Testis (tissue), 3 donors: ENCODE results near the gene SEMA5A. TPM values are rescaled to one million over a fixed set of nuclear protein-coding genes. Genes with fewer than 3 reads are reported as not detected.

ENCODE experiments used
- DNase-seq: peaks from one replicate; pipeline ENCODE4 v3.0.0-alpha.2; 2019
- H3K27ac ChIP-seq, 2 donors: fragments of 200-600 bp; sonication (generic); one replicate each; pipeline ENCODE4 v1.5.1; 2019
- H3K27me3 ChIP-seq: fragments of 200-600 bp; sonication (generic); one replicate; pipeline ENCODE4 v1.5.1; 2019
- H3K36me3 ChIP-seq: fragments of 200-600 bp; sonication (generic); one replicate; pipeline ENCODE4 v1.5.1; 2017; ENCODE audit warnings: low read depth; ENCODE audit errors: missing control alignments
- H3K4me1 ChIP-seq: fragments of 200-600 bp; sonication (generic); one replicate; pipeline ENCODE4 v1.5.1; 2019
- H3K4me3 ChIP-seq, 2 donors: fragments of 200-600 bp; sonication (generic); one replicate each; pipeline ENCODE4 v1.5.1; 2017 to 2019
- H3K9me3 ChIP-seq: fragments of 200-600 bp; sonication (generic); one replicate; pipeline ENCODE4 v1.5.1; 2017
- CTCF ChIP-seq, 3 experiments: fragments of 450-650 bp in 2 of 3; fragments of 200-600 bp in 1 of 3; sonication (generic) in 1 of 3; IDR thresholded peaks; one replicate each; pipeline ENCODE4 v1.5.1; 2016 to 2019; ENCODE audit warnings: antibody characterized with exemption in 3 of 3, mild to moderate bottlenecking in 2 of 3, moderate library complexity in 1 of 3
- POLR2A ChIP-seq: fragments of 450-650 bp; IDR thresholded peaks from one replicate; pipeline ENCODE4 v1.6.1; 2017; ENCODE audit warnings: antibody characterized with exemption, mild to moderate bottlenecking, moderate library complexity
- WGBS, 2 donors: methylation state at CpG; one replicate each; pipeline ENCODE4 v1.1.5; 2018; 5-methylcytosine and 5-hydroxymethylcytosine counted together
- intact Hi-C: fragments of 100-400 bp; cut with DNase I; formaldehyde crosslinking; loops from one replicate; pipeline ENCODE4 v1.15.1; 2023; ENCODE audit warnings: low total_unique reads
- polyA plus RNA-seq: library from polyadenylated mRNA; stranded (reverse); fragments of 350-450 nt; fragmentation: Illumina TruSeq; extraction: RNeasy Lipid Tissue Mini Kit (QIAGEN cat#74804); gene quantifications from one replicate; pipeline ENCODE4 v1.2.3, GENCODE V29; 2014; ENCODE audit warnings: low read depth, low replicate concordance; ENCODE audit not compliant: insufficient read depth
- total RNA-seq, 2 donors: library from RNA; depleted of rRNA; stranded (reverse); fragments of >200 nt; gene quantifications; one replicate each; pipeline ENCODE4 v1.2.3, GENCODE V29; 2016

The SEMA5A gene
- total and polyA plus RNA-seq, 3 donors from 2014 or later, result 3.4 to 12.8 (median 5.4) TPM

DNA sequence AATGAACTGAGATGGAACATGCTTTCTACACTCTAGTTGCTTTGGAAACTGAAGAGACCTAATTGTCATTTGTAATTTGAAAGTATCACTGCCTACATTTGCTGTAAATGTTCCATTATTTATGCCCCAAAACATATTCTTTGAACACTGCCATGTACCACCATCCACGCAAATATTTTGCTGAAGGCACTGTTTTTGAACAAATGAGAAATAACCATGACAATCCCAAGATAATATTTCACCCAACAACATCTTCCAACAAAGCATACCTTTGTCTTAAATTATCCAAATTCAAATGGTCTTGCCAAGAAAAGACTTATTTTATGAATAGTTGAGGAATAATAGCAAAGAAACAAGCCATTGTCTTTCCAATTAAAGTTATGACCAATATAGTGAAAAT lies 356.2 kb downstream of the SEMA5A start:
- 64 to 74% methylated on average over 1 of the region's 1 CpG for WGBS, 2 donors
- DNase-seq, result no peak
- H3K9me3 ChIP-seq, result no peaks in the 10 kb centered on the region
- intact Hi-C loops, result no loop called here
- no peaks in the 10 kb centered on the region for H3K27me3 ChIP-seq
- H3K4me1 ChIP-seq, result no peaks in the 10 kb centered on the region
- TF ChIP-seq CTCF (IDR thresholded peaks at IDR 0.05), result no peak
- TF ChIP-seq POLR2A, result no peak
- H3K36me3 ChIP-seq, result no peaks in the 10 kb centered on the region
- H3K27ac ChIP-seq, result no peak overlapping the region
- no peak overlapping the region for H3K4me3 ChIP-seq

DNA sequence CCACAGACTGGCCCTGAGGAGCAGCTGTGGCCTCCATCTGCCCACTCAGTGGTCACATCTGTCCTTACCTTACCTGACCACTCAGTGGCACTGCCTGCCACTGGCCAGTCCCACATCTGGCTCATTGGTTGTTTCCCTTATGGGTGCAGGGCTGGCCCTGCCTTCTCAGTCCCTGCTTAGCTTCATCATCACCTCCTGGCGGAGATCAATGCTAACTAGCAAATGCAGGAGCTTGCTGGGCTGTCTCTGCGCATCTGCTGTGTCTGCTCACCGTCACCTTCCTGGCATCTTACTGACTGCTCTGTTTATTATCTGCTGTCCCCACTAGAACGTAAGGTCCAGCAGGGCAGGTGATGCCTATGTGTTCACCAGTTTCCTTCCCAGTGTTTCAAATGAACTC lies 356.9 kb downstream of the SEMA5A start:
- intact Hi-C loops, result no loop called here
- WGBS, 2 donors, result 89 to 97% methylated on average over 4 of the region's 4 CpGs
- H3K27ac ChIP-seq, result no peak overlapping the region
- H3K27me3 ChIP-seq, result no peaks in the 10 kb centered on the region
- H3K4me3 ChIP-seq, result no peak overlapping the region
- no peak for TF ChIP-seq POLR2A
- TF ChIP-seq CTCF (IDR thresholded peaks at IDR 0.05), result no peak
- no peak for DNase-seq
- H3K36me3 ChIP-seq, result no peaks in the 10 kb centered on the region
- H3K4me1 ChIP-seq, result no peaks in the 10 kb centered on the region
- no peaks in the 10 kb centered on the region for H3K9me3 ChIP-seq

DNA sequence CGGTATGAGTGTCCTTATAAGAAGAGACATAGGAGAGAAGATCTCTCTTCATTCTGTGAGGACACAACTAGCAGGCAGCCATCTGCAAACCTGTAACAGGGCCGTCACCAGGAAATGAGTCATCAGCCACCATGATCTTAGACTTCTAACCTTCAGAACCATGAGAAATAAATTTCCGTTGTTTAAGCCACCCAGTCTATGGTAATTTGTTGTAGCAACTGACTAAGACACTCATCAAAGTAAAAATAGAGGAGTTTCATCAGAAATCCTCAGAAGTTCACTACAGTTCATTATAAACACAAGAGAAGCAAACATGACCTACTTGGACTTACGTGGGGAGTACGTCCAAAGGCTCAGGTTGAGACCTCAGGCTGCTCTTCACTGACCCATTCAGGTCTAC lies 357.7 kb downstream of the SEMA5A start:
- Histone ChIP-seq H3K4me1 (no peaks in the 10 kb centered on the region), H3K4me3 (no peak overlapping the region), H3K36me3 (no peaks in the 10 kb centered on the region), H3K9me3 (no peaks in the 10 kb centered on the region), H3K27me3 (no peaks in the 10 kb centered on the region), H3K27ac (no peak overlapping the region)
- DNase-seq, result no peak
- intact Hi-C loops, result no loop called here
- WGBS, 2 donors, result 72 to 89% methylated on average over 5 of the region's 5 CpGs
- no peak for TF ChIP-seq CTCF (IDR thresholded peaks at IDR 0.05)
- no peak for TF ChIP-seq POLR2A

- no peak for TF ChIP-seq POLR2A
- TF ChIP-seq CTCF (IDR thresholded peaks at IDR 0.05), result no peak
These were observed 358.3 kb downstream of the SEMA5A start for GRCh38 chr5:9187614-9188013.

DNA sequence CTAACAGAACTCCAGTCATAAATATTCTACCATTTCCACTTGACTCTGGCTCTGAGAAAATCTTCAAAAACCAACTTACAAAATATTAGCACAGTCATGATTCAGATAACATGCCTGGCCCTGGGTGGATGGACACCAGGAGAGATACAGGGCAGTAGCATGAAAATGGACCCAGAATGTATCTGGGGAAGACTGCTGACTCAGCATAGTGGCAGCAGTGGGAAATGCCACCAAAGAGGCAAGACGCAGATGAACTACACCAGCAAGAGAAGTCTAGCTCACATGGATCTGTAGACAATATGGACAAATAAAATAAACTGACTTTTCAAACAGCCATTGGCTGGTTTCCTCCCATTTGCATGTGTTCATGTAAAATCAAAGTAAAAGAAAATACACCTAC lies 359.8 kb downstream of the SEMA5A start:
- WGBS, 2 donors, result 82 to 96% methylated on average over 1 of the region's 1 CpG
- Histone ChIP-seq H3K4me3 (no peak overlapping the region), H3K4me1 (no peaks in the 10 kb centered on the region), H3K36me3 (no peaks in the 10 kb centered on the region), H3K9me3 (no peaks in the 10 kb centered on the region), H3K27me3 (no peaks in the 10 kb centered on the region), H3K27ac (no peak overlapping the region)
- intact Hi-C loops, result no loop called here
- no peak for TF ChIP-seq POLR2A
- no peak for TF ChIP-seq CTCF (IDR thresholded peaks at IDR 0.05)
- DNase-seq, result no peak

More at GRCh38 chr5:9187614-9188013, 358.3 kb downstream of the SEMA5A start:
- H3K4me3 ChIP-seq, result no peak overlapping the region
- no peaks in the 10 kb centered on the region for H3K27me3 ChIP-seq
- no peaks in the 10 kb centered on the region for H3K4me1 ChIP-seq
- H3K36me3 ChIP-seq, result no peaks in the 10 kb centered on the region
- DNase-seq, result no peak
- WGBS, 2 donors, result 91 to 95% methylated on average over 5 of the region's 5 CpGs
- H3K9me3 ChIP-seq, result no peaks in the 10 kb centered on the region
- no peak overlapping the region for H3K27ac ChIP-seq
- intact Hi-C loops, result no loop called here
